Kidney epithelial cell (primary cell): ENCODE data around the gene DIP2C. TPM values are rescaled to one million over a fixed set of nuclear protein-coding genes. Genes with fewer than 3 reads are reported as not detected.

Experiments
- DNase-seq: peaks from one replicate; pipeline ENCODE4 v3.0.0-alpha.2; 2010; ENCODE audit warnings: low read depth
- H3K27me3 ChIP-seq: 2 replicates; pipeline ENCODE4 v1.6.0; 2011; ENCODE audit warnings: low read length; ENCODE audit not compliant: control insufficient read depth, insufficient read depth
- H3K36me3 ChIP-seq: 2 replicates; pipeline ENCODE4 v1.5.1; 2011; ENCODE audit warnings: low read length; ENCODE audit not compliant: control insufficient read depth, insufficient read depth
- H3K4me3 ChIP-seq: 2 replicates; pipeline ENCODE4 v1.5.1; 2011; ENCODE audit warnings: low read depth, mild to moderate bottlenecking, control low read depth, low read length
- total RNA-seq: library from RNA; depleted of rRNA; stranded (reverse); fragments of >200 nt; gene quantifications from 2 replicates; pipeline ENCODE4 v1.2.3, GENCODE V29; 2015
- TF ChIP-seq, protein P1 (sequence below): IDR thresholded peaks from 2 replicates; pipeline ENCODE4 v1.5.1; 2011; ENCODE audit warnings: mild to moderate bottlenecking, moderate library complexity, low read length, control low read depth, inconsistent platforms; ENCODE audit not compliant: insufficient read depth, poor library complexity, severe bottlenecking

DIP2C gene
- total RNA-seq, 1 donor from 2014 or later: 19.2 TPM

DNA sequence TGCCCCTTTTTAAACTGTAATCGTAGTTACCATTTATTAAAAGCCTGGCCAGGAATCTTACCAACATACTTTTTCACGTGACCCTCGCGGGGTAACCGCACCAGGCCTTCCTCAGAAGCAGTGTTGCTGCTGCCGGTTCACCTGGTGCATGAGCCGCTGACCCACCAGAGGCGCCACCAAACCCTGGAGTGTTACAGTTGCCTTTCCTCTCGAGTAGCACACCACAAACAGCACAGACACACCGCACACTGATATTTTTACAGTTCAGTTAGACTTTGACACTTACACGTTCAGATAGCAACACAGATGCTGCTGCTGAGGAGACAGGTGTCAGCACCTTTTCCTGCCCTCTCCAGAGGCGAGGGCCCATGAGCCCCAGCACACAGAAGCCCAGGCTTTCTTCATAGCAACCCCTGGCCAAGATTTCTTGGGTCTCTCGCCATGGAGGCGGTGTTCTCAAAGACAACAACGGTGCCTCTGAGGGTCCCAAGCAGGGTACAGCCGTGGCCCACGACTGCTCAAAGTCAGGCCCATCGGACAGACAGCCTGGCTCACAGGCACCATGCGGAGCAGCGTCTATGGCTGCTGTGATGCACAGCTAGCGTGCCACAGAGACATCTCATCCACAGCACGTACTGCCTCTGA is 123.1 kb downstream of the DIP2C start:
- TF ChIP-seq, protein P1, sequence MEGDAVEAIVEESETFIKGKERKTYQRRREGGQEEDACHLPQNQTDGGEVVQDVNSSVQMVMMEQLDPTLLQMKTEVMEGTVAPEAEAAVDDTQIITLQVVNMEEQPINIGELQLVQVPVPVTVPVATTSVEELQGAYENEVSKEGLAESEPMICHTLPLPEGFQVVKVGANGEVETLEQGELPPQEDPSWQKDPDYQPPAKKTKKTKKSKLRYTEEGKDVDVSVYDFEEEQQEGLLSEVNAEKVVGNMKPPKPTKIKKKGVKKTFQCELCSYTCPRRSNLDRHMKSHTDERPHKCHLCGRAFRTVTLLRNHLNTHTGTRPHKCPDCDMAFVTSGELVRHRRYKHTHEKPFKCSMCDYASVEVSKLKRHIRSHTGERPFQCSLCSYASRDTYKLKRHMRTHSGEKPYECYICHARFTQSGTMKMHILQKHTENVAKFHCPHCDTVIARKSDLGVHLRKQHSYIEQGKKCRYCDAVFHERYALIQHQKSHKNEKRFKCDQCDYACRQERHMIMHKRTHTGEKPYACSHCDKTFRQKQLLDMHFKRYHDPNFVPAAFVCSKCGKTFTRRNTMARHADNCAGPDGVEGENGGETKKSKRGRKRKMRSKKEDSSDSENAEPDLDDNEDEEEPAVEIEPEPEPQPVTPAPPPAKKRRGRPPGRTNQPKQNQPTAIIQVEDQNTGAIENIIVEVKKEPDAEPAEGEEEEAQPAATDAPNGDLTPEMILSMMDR: no peak

DNA sequence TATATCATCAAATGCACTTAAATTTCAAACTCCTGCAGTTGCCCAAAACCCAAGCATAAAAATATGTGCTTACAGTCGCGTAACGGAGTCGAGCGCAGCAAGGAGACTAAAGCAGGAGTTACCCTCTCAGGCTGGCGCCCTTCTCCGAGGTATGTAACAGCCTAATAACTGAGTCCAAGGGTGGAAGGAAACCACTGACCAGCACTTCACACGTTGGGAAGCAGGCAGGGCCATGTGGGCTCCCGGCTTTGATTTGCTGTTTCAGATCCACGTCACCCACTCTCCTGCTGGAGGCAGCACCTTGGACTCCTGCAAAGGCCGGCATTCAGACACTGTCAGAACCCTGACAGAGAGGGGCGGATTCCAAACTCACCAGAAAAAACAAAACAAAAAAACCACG is 123.8 kb downstream of the DIP2C start:
- no peaks in the 10 kb centered on the region for H3K27me3 ChIP-seq
- no peak for DNase-seq
- TF ChIP-seq, protein P1: no peak

More for the DNA sequence above, 123.1 kb downstream of the DIP2C start:
- DNase-seq: no peak
- Histone ChIP-seq H3K36me3 (no peaks in the 10 kb centered on the region), H3K4me3 (no peak overlapping the region), H3K27me3 (no peaks in the 10 kb centered on the region)

DNA sequence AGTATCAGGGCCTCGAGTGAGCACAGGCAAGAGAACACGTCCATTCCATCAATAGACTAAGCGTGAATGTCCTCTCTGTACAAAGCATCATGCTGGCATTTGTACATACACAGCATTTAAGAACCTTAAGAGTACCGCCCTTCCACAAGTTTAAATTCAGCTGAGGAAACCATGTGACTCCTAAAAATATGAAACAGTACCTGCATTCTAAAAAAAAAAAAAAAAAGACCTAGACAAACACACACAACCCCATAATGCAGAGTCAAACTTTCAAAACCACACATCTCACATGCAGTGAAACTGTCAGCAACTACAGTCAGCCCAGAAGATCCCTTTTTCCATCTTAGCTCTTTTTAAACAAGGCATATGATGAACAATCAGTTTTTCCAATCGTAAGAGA is 124.3 kb downstream of the DIP2C start:
- H3K36me3 ChIP-seq: no peaks in the 10 kb centered on the region
- TF ChIP-seq, protein P1: no peak
- DNase-seq: no peak
- no peak overlapping the region for H3K4me3 ChIP-seq
- H3K27me3 ChIP-seq: no peaks in the 10 kb centered on the region

More for the DNA sequence above, 123.8 kb downstream of the DIP2C start:
- Histone ChIP-seq H3K36me3 (no peaks in the 10 kb centered on the region), H3K4me3 (no peak overlapping the region)

DNA sequence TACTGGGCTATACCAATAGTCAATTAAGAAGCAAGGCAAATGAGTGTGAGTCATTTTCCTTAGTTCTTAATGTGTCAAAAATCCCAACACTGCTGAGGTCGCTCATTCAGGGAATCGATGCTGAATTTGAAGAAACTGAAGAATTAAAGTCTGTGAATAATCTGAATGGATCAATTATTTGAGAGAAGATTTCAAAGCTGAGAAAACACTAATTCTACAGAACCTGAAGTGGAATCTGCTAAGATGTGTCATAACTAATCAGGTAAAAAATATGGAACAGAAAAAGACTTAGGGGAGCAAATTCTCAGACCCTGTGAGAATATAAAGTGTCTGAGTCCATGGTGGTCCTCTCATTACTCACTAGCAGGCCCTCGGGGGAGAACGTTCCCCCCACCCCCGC is 125.6 kb downstream of the DIP2C start:
- Histone ChIP-seq H3K27me3 (no peaks in the 10 kb centered on the region), H3K36me3 (no peaks in the 10 kb centered on the region), H3K4me3 (no peak overlapping the region)
- TF ChIP-seq, protein P1: no peak
- no peak for DNase-seq

DNA sequence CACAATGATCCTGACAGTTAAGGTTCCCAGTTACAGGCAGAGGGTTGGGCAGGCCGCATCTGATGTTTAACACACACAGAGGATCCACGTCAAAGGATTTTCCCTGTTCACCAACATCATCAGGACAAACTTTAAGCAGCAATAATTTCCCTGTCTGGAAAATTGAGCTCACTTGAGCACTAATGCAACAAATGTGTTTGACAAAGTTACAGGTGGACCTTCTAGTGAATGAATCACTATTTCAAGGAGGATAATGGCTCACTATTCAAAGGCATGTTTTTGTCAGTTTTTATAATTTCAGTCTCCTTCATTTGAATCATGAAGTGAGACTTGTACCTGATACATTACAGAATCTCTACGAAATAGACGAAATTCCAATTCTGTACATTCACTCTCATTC is 127.3 kb downstream of the DIP2C start:
- Histone ChIP-seq H3K4me3 (no peak overlapping the region), H3K27me3 (no peaks in the 10 kb centered on the region), H3K36me3 (no peaks in the 10 kb centered on the region)
- DNase-seq: no peak
- TF ChIP-seq, protein P1: no peak

DNA sequence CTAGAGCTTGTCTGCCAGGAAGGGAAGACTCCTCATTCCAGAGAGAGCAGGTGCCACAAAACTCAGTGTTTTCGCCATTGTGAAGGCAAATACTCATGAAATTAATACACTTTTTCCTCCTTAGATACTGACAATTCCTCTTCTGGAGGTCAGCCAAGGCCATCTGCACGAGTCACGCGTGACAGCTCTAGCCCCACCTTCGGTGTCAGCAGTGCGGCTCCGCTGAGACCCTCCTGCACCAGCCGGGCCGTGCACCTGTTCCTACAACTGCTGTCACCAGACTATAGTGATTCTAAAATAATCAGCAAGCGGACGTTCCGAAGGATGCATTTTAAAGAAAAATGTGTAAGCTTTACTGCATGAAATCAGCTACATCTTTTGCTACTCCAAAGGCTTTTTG is 127.7 kb downstream of the DIP2C start:
- H3K27me3 ChIP-seq: no peaks in the 10 kb centered on the region
- TF ChIP-seq, protein P1: no peak
- no peak for DNase-seq
- H3K4me3 ChIP-seq: no peak overlapping the region
- H3K36me3 ChIP-seq: no peaks in the 10 kb centered on the region
